Neural cell (in vitro differentiated cells): ENCODE results near the gene SRP19. TPM values are rescaled to one million over a fixed set of nuclear protein-coding genes. Genes with fewer than 3 reads are reported as not detected.

Source experiments
- H2AFZ ChIP-seq: fragments of 200-600, 300-800 bp; sonication (generic), shearing (Covaris generic); 2 replicates; pipeline ENCODE4 v1.6.0; 2014; ENCODE audit warnings: low read depth, mild to moderate bottlenecking, antibody characterized with exemption, low read length, moderate library complexity
- H3F3A ChIP-seq: fragments of 200-600 bp; shearing (Covaris generic); 2 replicates; pipeline ENCODE4 v1.6.1; 2016; ENCODE audit warnings: mild to moderate bottlenecking, moderate library complexity, mixed read lengths, antibody characterized with exemption, low read length; ENCODE audit not compliant: insufficient read depth, poor library complexity, severe bottlenecking
- H3K27ac ChIP-seq: fragments of 200-600, 300-800 bp; sonication (generic), shearing (Covaris generic); 2 replicates; pipeline ENCODE4 v1.5.1; 2014; ENCODE audit warnings: mild to moderate bottlenecking, low read length, moderate library complexity
- H3K27me3 ChIP-seq: fragments of 300-800, 200-600 bp; sonication (generic), shearing (Covaris generic); 2 replicates; pipeline ENCODE4 v1.6.0; 2014; ENCODE audit warnings: mild to moderate bottlenecking, low read depth, low read length, moderate library complexity; ENCODE audit not compliant: insufficient read depth
- H3K36me3 ChIP-seq: fragments of 300-800, 200-600 bp; sonication (generic), shearing (Covaris generic); 2 replicates; pipeline ENCODE4 v1.5.1; 2014; ENCODE audit warnings: mild to moderate bottlenecking, antibody characterized with exemption, low read length, moderate library complexity; ENCODE audit not compliant: insufficient read depth
- H3K4me2 ChIP-seq: fragments of 300-800, 200-600 bp; sonication (generic), shearing (Covaris generic); 2 replicates; pipeline ENCODE4 v1.6.0; 2014; ENCODE audit warnings: mild to moderate bottlenecking, low read length
- H3K4me3 ChIP-seq: fragments of 300-800, 200-600 bp; sonication (generic), shearing (Covaris generic); 2 replicates; pipeline ENCODE4 v1.5.1; 2014; ENCODE audit warnings: mild to moderate bottlenecking, low read length, moderate library complexity
- H3K79me2 ChIP-seq: fragments of 200-600 bp; shearing (Covaris generic); replicated peaks from 2 replicates; pipeline ENCODE4 v1.6.0; 2014; ENCODE audit warnings: mild to moderate bottlenecking, low read length, moderate library complexity; ENCODE audit not compliant: insufficient read depth
- H3K9ac ChIP-seq: fragments of 300-800, 200-600 bp; sonication (generic), shearing (Covaris generic); 2 replicates; pipeline ENCODE4 v1.6.1; 2016; ENCODE audit warnings: mild to moderate bottlenecking, low read length, mixed read lengths
- H3K9me2 ChIP-seq: fragments of 200-600 bp; shearing (Covaris generic); 2 replicates; pipeline ENCODE4 v1.6.1; 2016; ENCODE audit warnings: mild to moderate bottlenecking, low read length, mixed read lengths; ENCODE audit not compliant: insufficient read depth
- H3K9me3 ChIP-seq: fragments of 200-600, 300-800 bp; sonication (generic), shearing (Covaris generic); 2 replicates; pipeline ENCODE4 v1.6.1; 2016; ENCODE audit warnings: mild to moderate bottlenecking, mixed run types, low read length, moderate library complexity, mixed read lengths
- H4K20me1 ChIP-seq: fragments of 200-600 bp; shearing (Covaris generic); 2 replicates; pipeline ENCODE4 v1.6.1; 2016; ENCODE audit warnings: mild to moderate bottlenecking, mixed run types; ENCODE audit not compliant: insufficient read depth
- EP300 ChIP-seq: fragments of 450-650 bp; conservative IDR thresholded peaks from 2 replicates; pipeline ENCODE4 v1.6.1; 2014; ENCODE audit warnings: antibody characterized with exemption, mild to moderate bottlenecking, moderate library complexity; ENCODE audit not compliant: poor library complexity, severe bottlenecking
- EZH2 ChIP-seq: fragments of 200-600, 300-800 bp; shearing (Covaris generic), sonication (generic); IDR thresholded peaks from 2 replicates; pipeline ENCODE4 v1.6.1; 2014; ENCODE audit warnings: antibody characterized with exemption, low read length, borderline replicate concordance, mild to moderate bottlenecking; ENCODE audit not compliant: insufficient read depth, poor library complexity, severe bottlenecking
- MXI1 ChIP-seq: fragments of 450-650 bp; conservative IDR thresholded peaks from 2 replicates; pipeline ENCODE4 v1.6.1; 2014; ENCODE audit warnings: antibody characterized with exemption, mild to moderate bottlenecking; ENCODE audit not compliant: poor library complexity, severe bottlenecking
- POLR2AphosphoS5 ChIP-seq: IDR thresholded peaks from 2 replicates; pipeline ENCODE4 v1.6.1; 2012
- RAD21 ChIP-seq: fragments of 450-650 bp; conservative IDR thresholded peaks from 2 replicates; pipeline ENCODE4 v1.6.1; 2014; ENCODE audit warnings: antibody characterized with exemption, mild to moderate bottlenecking, moderate library complexity
- SMC3 ChIP-seq: fragments of 450-650 bp; conservative IDR thresholded peaks from 2 replicates; pipeline ENCODE4 v1.6.1; 2014; ENCODE audit warnings: antibody characterized with exemption, mild to moderate bottlenecking, moderate library complexity; ENCODE audit not compliant: poor library complexity
- TAF1 ChIP-seq: IDR thresholded peaks from 2 replicates; pipeline ENCODE4 v1.6.1; 2012; ENCODE audit warnings: low read depth
- polyA plus RNA-seq: library from polyadenylated mRNA; depleted of rRNA; stranded (reverse); fragments of >200 nt; gene quantifications from 2 replicates; pipeline ENCODE4 v1.2.3, GENCODE V29; 2014
- TF ChIP-seq, protein P1 (sequence below): IDR thresholded peaks from 2 replicates; pipeline ENCODE4 v1.6.1; 2012; ENCODE audit warnings: borderline replicate concordance
- TF ChIP-seq, protein P2 (sequence below): fragments of 450-650 bp; IDR thresholded peaks from 2 replicates; pipeline ENCODE4 v1.5.1; 2014; ENCODE audit warnings: antibody characterized with exemption, mild to moderate bottlenecking, moderate library complexity; ENCODE audit not compliant: poor library complexity, severe bottlenecking

The SRP19 gene
- polyA plus RNA-seq, 1 donor from 2014 or later = 179 TPM

DNA sequence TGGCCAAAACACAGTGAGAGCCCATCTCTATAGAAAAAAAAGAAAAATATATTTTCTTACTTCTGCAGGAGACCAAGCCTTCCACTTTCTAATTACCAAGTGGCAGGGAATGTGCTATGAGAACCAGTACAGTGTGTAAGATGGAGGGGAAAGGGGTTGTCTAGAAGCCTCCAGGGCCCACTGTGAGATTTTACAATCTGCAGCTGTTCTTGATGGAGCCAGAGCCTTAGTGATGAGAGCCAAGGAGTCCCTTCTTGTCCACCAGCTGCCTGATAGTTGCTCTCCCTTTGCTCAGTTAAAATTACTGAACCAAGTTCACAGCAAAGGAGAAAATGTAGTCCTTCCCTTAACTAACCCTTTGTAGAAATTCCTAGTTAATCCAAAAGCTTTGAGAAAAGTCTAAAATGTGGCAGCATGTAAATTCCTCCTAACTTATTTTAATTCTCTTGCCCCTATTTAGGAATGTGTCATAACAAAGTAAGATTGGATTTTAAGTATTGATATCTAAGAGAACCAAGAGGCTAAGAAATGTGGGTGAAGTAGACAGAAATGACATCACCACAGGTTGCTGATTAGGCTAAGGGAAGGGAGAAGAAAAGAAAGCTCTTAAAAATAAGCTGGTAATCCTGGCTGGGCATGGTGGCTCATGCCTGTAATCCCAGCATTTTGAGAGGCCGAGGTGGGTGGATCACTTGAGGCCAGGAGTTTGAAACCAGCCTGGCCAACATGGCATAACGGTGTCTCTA lies 19.3 kb downstream of the SRP19 start:
- Histone ChIP-seq H4K20me1 (no peaks in the 10 kb centered on the region), H3K36me3 (no peaks in the 10 kb centered on the region), H3K79me2 (no peaks in the 10 kb centered on the region), H3K9me3 (no peaks in the 10 kb centered on the region), H2AFZ (no peak overlapping the region), H3K9me2 (no peaks in the 10 kb centered on the region), H3K4me3 (no peak overlapping the region), H3K27me3 (no peaks in the 10 kb centered on the region), H3K27ac (no peak overlapping the region), H3K9ac (no peak overlapping the region), H3F3A (no peaks in the 10 kb centered on the region), H3K4me2 (no peak overlapping the region)
- TF ChIP-seq MXI1 (no peak), POLR2AphosphoS5 (no peak), TAF1 (no peak), RAD21 (no peak), EP300 (no peak), EZH2 (no peak), SMC3 (no peak)
- TF ChIP-seq, protein P1, sequence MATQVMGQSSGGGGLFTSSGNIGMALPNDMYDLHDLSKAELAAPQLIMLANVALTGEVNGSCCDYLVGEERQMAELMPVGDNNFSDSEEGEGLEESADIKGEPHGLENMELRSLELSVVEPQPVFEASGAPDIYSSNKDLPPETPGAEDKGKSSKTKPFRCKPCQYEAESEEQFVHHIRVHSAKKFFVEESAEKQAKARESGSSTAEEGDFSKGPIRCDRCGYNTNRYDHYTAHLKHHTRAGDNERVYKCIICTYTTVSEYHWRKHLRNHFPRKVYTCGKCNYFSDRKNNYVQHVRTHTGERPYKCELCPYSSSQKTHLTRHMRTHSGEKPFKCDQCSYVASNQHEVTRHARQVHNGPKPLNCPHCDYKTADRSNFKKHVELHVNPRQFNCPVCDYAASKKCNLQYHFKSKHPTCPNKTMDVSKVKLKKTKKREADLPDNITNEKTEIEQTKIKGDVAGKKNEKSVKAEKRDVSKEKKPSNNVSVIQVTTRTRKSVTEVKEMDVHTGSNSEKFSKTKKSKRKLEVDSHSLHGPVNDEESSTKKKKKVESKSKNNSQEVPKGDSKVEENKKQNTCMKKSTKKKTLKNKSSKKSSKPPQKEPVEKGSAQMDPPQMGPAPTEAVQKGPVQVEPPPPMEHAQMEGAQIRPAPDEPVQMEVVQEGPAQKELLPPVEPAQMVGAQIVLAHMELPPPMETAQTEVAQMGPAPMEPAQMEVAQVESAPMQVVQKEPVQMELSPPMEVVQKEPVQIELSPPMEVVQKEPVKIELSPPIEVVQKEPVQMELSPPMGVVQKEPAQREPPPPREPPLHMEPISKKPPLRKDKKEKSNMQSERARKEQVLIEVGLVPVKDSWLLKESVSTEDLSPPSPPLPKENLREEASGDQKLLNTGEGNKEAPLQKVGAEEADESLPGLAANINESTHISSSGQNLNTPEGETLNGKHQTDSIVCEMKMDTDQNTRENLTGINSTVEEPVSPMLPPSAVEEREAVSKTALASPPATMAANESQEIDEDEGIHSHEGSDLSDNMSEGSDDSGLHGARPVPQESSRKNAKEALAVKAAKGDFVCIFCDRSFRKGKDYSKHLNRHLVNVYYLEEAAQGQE = no peak
- TF ChIP-seq, protein P2, sequence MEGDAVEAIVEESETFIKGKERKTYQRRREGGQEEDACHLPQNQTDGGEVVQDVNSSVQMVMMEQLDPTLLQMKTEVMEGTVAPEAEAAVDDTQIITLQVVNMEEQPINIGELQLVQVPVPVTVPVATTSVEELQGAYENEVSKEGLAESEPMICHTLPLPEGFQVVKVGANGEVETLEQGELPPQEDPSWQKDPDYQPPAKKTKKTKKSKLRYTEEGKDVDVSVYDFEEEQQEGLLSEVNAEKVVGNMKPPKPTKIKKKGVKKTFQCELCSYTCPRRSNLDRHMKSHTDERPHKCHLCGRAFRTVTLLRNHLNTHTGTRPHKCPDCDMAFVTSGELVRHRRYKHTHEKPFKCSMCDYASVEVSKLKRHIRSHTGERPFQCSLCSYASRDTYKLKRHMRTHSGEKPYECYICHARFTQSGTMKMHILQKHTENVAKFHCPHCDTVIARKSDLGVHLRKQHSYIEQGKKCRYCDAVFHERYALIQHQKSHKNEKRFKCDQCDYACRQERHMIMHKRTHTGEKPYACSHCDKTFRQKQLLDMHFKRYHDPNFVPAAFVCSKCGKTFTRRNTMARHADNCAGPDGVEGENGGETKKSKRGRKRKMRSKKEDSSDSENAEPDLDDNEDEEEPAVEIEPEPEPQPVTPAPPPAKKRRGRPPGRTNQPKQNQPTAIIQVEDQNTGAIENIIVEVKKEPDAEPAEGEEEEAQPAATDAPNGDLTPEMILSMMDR = no peak

DNA sequence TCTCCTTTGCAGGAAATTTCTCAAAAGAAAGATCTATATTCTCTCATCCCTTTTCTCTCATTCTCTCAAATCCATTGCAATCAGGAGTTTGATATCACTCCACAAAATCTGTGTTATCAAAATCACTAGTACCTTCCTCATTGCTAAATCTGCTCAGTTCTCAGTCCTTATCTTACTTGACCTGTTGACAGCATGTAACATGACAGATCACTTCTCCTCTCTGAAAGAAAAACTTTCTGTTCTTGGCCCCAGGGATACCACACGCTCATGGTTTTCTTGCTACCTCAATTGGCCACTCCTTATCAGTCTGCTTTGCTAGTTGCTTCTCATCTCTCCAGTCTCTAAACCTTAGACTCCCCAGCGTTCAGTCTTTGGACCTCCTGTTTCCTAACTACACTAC lies 22.1 kb downstream of the SRP19 start:
- no peak for TF ChIP-seq TAF1
- TF ChIP-seq SMC3 = no peak
- TF ChIP-seq POLR2AphosphoS5 = no peak
- TF ChIP-seq, protein P1 = no peak
- TF ChIP-seq RAD21 = no peak
- TF ChIP-seq EZH2 = no peak
- TF ChIP-seq EP300 = no peak
- TF ChIP-seq, protein P2 = no peak
- TF ChIP-seq MXI1 = no peak
- Histone ChIP-seq H3K4me3 (no peak overlapping the region), H3K27ac (no peak overlapping the region), H3F3A (no peaks in the 10 kb centered on the region), H3K9me3 (no peaks in the 10 kb centered on the region), H3K9ac (no peak overlapping the region), H3K9me2 (no peaks in the 10 kb centered on the region), H2AFZ (no peak overlapping the region), H4K20me1 (no peaks in the 10 kb centered on the region), H3K36me3 (no peaks in the 10 kb centered on the region), H3K27me3 (no peaks in the 10 kb centered on the region), H3K4me2 (no peak overlapping the region), H3K79me2 (no peaks in the 10 kb centered on the region)
